ENCODE measurements around the gene EFNA2.
A peak's percentile ranks its signal among the peaks of the same experiment; 100 is the strongest.

Gene EFNA2

GRCh38 chr19:1239796-1240737, 45.6 kb upstream of the EFNA2 start:
- peak; percentile 89 for TF ChIP-seq CTCF (IDR thresholded peaks at IDR 0.05)

- TF ChIP-seq CTCF (IDR thresholded peaks at IDR 0.05) = no peak
Observed at GRCh38 chr19:1240925-1241324, 44.7 kb upstream of the EFNA2 start.

GRCh38 chr19:1241417-1242095, 44.1 kb upstream of the EFNA2 start, which contains the start of gene ATP5F1D:
ATP5F1D (plus strand) TSS chr19:1241751; CDS start chr19:1241851, 100 bp downstream.
- no peak for TF ChIP-seq CTCF (IDR thresholded peaks at IDR 0.05)

- TF ChIP-seq CTCF (IDR thresholded peaks at IDR 0.05) = peak; percentile 97
Observed at GRCh38 chr19:1243768-1244692, 41.6 kb upstream of the EFNA2 start.

GRCh38 chr19:1244693-1245451, 40.8 kb upstream of the EFNA2 start:
- no peak for TF ChIP-seq CTCF (IDR thresholded peaks at IDR 0.05)

GRCh38 chr19:1245494-1246264, 40.0 kb upstream of the EFNA2 start:
- no peak for TF ChIP-seq CTCF (IDR thresholded peaks at IDR 0.05)
